Measurements from ENCODE around the gene PEX5L. TPM values are rescaled to one million over a fixed set of nuclear protein-coding genes. Genes with fewer than 3 reads are reported as not detected.
"Not testable (repeated sequence)": the region's sequence is repeated elsewhere in the genome, so short reads cannot be mapped to it uniquely, and the experiment has no call there.

Gene PEX5L
- total RNA-seq, 1 donor from 2014 or later, result 0.16 TPM

GRCh38 chr3:179811321-179812095 lies 225.2 kb downstream of the PEX5L start:
- peak; percentile 80 for ATAC-seq
- no peak for DNase-seq (ENCODE audit: missing footprints)
- intact Hi-C loops (cut with DNase I), result no loop called here

- no peak for ATAC-seq
- intact Hi-C loops (cut with DNase I), result no loop called here
- DNase-seq (ENCODE audit: missing footprints), result no peak
These were observed 227.1 kb downstream of the PEX5L start for GRCh38 chr3:179809639-179810038.

GRCh38 chr3:179807588-179807987 lies 229.1 kb downstream of the PEX5L start:
- intact Hi-C loops (cut with DNase I), result no loop called here
- ATAC-seq (no peak), DNase-seq (ENCODE audit: missing footprints) (no peak)

- no peak for ATAC-seq
- no peak for DNase-seq (ENCODE audit: missing footprints)
- intact Hi-C loops (cut with DNase I), result no loop called here
These were observed 230.6 kb downstream of the PEX5L start for GRCh38 chr3:179806177-179806576.

GRCh38 chr3:179801856-179802255 lies 234.9 kb downstream of the PEX5L start:
- intact Hi-C loops (cut with DNase I), result no loop called here
- DNase-seq (ENCODE audit: missing footprints) (no peak), ATAC-seq (no peak)

GRCh38 chr3:179801263-179801662 lies 235.5 kb downstream of the PEX5L start:
- intact Hi-C loops (cut with DNase I), result no loop called here
- ATAC-seq (no peak), DNase-seq (ENCODE audit: missing footprints) (no peak)

GRCh38 chr3:179797192-179797591 lies 239.5 kb downstream of the PEX5L start:
- intact Hi-C loops (cut with DNase I), result no loop called here
- no peak for DNase-seq (ENCODE audit: missing footprints)
- no peak for ATAC-seq

GRCh38 chr3:179796421-179796820 lies 240.3 kb downstream of the PEX5L start:
- DNase-seq (ENCODE audit: missing footprints), result no peak
- no peak for ATAC-seq
- intact Hi-C loops (cut with DNase I), result no loop called here

GRCh38 chr3:179794355-179794754 lies 242.4 kb downstream of the PEX5L start:
- intact Hi-C loops (cut with DNase I), result no loop called here
- DNase-seq (ENCODE audit: missing footprints) (peak; percentile 37), ATAC-seq (peak; percentile 75)

- no peak for DNase-seq (ENCODE audit: missing footprints)
- ATAC-seq, result no peak
- intact Hi-C loops (cut with DNase I), result no loop called here
These were observed 244.9 kb downstream of the PEX5L start for GRCh38 chr3:179791793-179792192.

- ATAC-seq, result no peak
- intact Hi-C loops (cut with DNase I), result no loop called here
- no peak for DNase-seq (ENCODE audit: missing footprints)
These were observed 247.7 kb downstream of the PEX5L start for GRCh38 chr3:179788996-179789395.

GRCh38 chr3:179782841-179783240 lies 253.9 kb downstream of the PEX5L start:
- DNase-seq (ENCODE audit: missing footprints); ATAC-seq; intact Hi-C loops (cut with DNase I): not testable (repeated sequence)

GRCh38 chr3:179775416-179776122 lies 261.2 kb downstream of the PEX5L start:
- DNase-seq (ENCODE audit: missing footprints), result no peak
- intact Hi-C loops (cut with DNase I), result no loop called here

GRCh38 chr3:179772297-179772696 lies 264.4 kb downstream of the PEX5L start:
- intact Hi-C loops (cut with DNase I), result no loop called here
- ATAC-seq, result no peak
- DNase-seq (ENCODE audit: missing footprints), result no peak

More at GRCh38 chr3:179775416-179776122, 261.2 kb downstream of the PEX5L start:
- no peak for ATAC-seq

GRCh38 chr3:179771797-179772196 lies 264.9 kb downstream of the PEX5L start:
- no peak for DNase-seq (ENCODE audit: missing footprints)

GRCh38 chr3:179769411-179770247 lies 267.1 kb downstream of the PEX5L start:
- intact Hi-C loops (cut with DNase I), result no loop called here
- no peak for ATAC-seq

More at GRCh38 chr3:179771797-179772196, 264.9 kb downstream of the PEX5L start:
- intact Hi-C loops (cut with DNase I), result no loop called here
- ATAC-seq, result no peak

GRCh38 chr3:179768080-179768479 lies 268.7 kb downstream of the PEX5L start:
- ATAC-seq, result no peak
- intact Hi-C loops (cut with DNase I), result no loop called here
- DNase-seq (ENCODE audit: missing footprints), result no peak

More at GRCh38 chr3:179769411-179770247, 267.1 kb downstream of the PEX5L start:
- no peak for DNase-seq (ENCODE audit: missing footprints)

GRCh38 chr3:179766416-179767133 lies 270.2 kb downstream of the PEX5L start:
- intact Hi-C loops (cut with DNase I), result no loop called here

GRCh38 chr3:179765396-179765795 lies 271.3 kb downstream of the PEX5L start:
- DNase-seq (ENCODE audit: missing footprints) (no peak), ATAC-seq (no peak)
- intact Hi-C loops (cut with DNase I), result no loop called here

More at GRCh38 chr3:179766416-179767133, 270.2 kb downstream of the PEX5L start:
- peak; percentile 66 for ATAC-seq
- DNase-seq (ENCODE audit: missing footprints), result no peak
